ENCODE measurements around the gene PPP2R2D.

DNA sequence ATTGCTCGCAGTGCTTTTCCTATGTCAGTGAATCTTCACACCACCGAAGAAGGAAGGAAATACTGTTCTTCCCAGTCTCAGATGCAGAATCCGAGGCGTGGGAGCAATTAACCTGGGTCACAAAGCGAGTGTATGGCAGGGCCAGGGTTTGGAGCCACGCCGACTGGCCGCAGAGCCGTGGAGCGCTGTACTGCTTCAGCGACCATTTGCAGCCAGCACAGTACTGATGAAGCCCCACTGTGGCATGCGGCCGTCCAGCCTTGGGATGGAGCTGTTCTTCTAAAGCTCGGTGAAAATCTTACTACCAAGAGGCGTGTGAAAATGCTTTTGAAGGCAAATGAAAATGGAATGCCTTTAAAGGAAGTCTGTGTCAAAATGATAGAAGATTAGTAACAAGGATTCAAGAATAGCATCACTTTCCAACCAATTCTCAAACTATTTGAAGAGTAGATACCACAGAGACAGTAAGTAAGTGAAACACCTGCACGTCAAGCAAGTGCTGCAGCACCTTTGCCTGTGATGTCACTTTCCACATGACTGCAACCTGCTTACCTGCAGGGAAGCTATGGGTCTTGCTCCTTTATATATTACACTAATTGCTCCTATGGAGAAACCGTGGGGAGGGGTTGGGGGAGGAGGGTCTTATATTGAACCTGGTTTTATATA is 4.9 kb downstream of the PPP2R2D start:
- no peak for TF ChIP-seq POLR2AphosphoS5 (IDR thresholded peaks at IDR 0.05; ENCODE audit: low read depth, low read length)
- TF ChIP-seq, protein P1, sequence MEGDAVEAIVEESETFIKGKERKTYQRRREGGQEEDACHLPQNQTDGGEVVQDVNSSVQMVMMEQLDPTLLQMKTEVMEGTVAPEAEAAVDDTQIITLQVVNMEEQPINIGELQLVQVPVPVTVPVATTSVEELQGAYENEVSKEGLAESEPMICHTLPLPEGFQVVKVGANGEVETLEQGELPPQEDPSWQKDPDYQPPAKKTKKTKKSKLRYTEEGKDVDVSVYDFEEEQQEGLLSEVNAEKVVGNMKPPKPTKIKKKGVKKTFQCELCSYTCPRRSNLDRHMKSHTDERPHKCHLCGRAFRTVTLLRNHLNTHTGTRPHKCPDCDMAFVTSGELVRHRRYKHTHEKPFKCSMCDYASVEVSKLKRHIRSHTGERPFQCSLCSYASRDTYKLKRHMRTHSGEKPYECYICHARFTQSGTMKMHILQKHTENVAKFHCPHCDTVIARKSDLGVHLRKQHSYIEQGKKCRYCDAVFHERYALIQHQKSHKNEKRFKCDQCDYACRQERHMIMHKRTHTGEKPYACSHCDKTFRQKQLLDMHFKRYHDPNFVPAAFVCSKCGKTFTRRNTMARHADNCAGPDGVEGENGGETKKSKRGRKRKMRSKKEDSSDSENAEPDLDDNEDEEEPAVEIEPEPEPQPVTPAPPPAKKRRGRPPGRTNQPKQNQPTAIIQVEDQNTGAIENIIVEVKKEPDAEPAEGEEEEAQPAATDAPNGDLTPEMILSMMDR (IDR thresholded peaks at IDR 0.05): no peak
